H1 (cell line): ENCODE results near the gene FOXA2. TPM values are rescaled to one million over a fixed set of nuclear protein-coding genes. Genes with fewer than 3 reads are reported as not detected.

Source experiments
- CTCF ChIA-PET: fragments of 300-600 bp; sonication (Branson Sonifier 250); formaldehyde crosslinking; loops from one replicate; lab custom pipeline; 2021; ENCODE audit not compliant: partially characterized antibody; lab: Charles Lee
- POLR2A ChIA-PET: fragments of 300-600 bp; sonication (Branson Sonifier 250); formaldehyde crosslinking; loops from one replicate; lab custom pipeline; 2021; ENCODE audit warnings: inconsistent platforms; ENCODE audit not compliant: partially characterized antibody; lab: Charles Lee
- DNase-seq, 2 experiments: peaks; one replicate each; pipeline versions ENCODE4 v3.0.0 to v3.0.0-alpha.2; 2010 to 2022; ENCODE audit warnings: low spot score in 2 of 2, low read depth in 1 of 2, mixed read lengths in 1 of 2
- FAIRE-seq: peaks from 2 replicates; lab custom pipeline; 2011; peaks lifted over from hg19 to GRCh38; lab: Jason Lieb, UNC
- H2AFZ ChIP-seq: 2 replicates; pipeline ENCODE4 v1.8.1; 2012; ENCODE audit warnings: low read length, inconsistent platforms
- H2AK5ac ChIP-seq: 2 replicates; pipeline ENCODE4 v1.6.1; 2013; ENCODE audit warnings: low read depth, low read length
- H2BK120ac ChIP-seq: replicated peaks from 2 replicates; pipeline ENCODE3; 2013; ENCODE audit warnings: low read depth, low read length, inconsistent platforms
- H2BK12ac ChIP-seq: 2 replicates; pipeline ENCODE4 v1.6.1; 2013; ENCODE audit warnings: low read depth, low read length
- H2BK15ac ChIP-seq: 2 replicates; pipeline ENCODE4 v1.6.1; 2013; ENCODE audit warnings: low read length
- H2BK20ac ChIP-seq: 2 replicates; pipeline ENCODE4 v1.6.1; 2013; ENCODE audit warnings: low read length
- H2BK5ac ChIP-seq: 2 replicates; pipeline ENCODE4 v1.6.1; 2013; ENCODE audit warnings: low read depth, low read length
- H3K14ac ChIP-seq: 2 replicates; pipeline ENCODE4 v1.6.1; 2013; ENCODE audit warnings: inconsistent platforms; ENCODE audit not compliant: insufficient read length
- H3K18ac ChIP-seq: 2 replicates; pipeline ENCODE4 v1.6.1; 2013; ENCODE audit warnings: low read length; ENCODE audit errors: extremely low read depth
- H3K23ac ChIP-seq: 2 replicates; pipeline ENCODE4 v1.6.1; 2013; ENCODE audit warnings: inconsistent platforms; ENCODE audit not compliant: insufficient read length
- H3K23me2 ChIP-seq: 2 replicates; pipeline ENCODE4 v1.6.1; 2013; ENCODE audit warnings: low read depth, low read length
- H3K27ac ChIP-seq: 2 replicates; pipeline ENCODE4 v1.6.1; 2011; ENCODE audit warnings: low read depth, low read length, inconsistent platforms
- H3K27me3 ChIP-seq, 4 experiments: replicated peaks in 1 of 4; 1 replicate in 1 of 4; 2 replicates in 3 of 4; pipeline versions ENCODE4 v1.6.1 to v1.8.1; 2011 to 2013; ENCODE audit warnings: low read length in 3 of 4, mild to moderate bottlenecking in 3 of 4, inconsistent platforms in 2 of 4, mixed read lengths in 2 of 4, moderate library complexity in 1 of 4; ENCODE audit not compliant: control insufficient read depth in 3 of 4, insufficient read depth in 3 of 4; ENCODE audit errors: extremely low read depth in 1 of 4
- H3K36me3 ChIP-seq, 4 experiments: 2 replicates each; pipeline versions ENCODE4 v1.6.1 to v1.8.1; 2011 to 2013; ENCODE audit warnings: mild to moderate bottlenecking in 4 of 4, low read length in 3 of 4, moderate library complexity in 2 of 4, control low read depth in 1 of 4, inconsistent platforms in 1 of 4; ENCODE audit not compliant: insufficient read depth in 4 of 4, control insufficient read depth in 2 of 4
- H3K4ac ChIP-seq: replicated peaks from 2 replicates; pipeline ENCODE3; 2013; ENCODE audit warnings: low read length, low read depth, mixed read lengths, inconsistent platforms; ENCODE audit not compliant: insufficient read length
- H3K4me1 ChIP-seq, 4 experiments: replicated peaks in 1 of 4; 1 replicate in 1 of 4; 2 replicates in 3 of 4; pipeline versions ENCODE4 v1.6.1 to v1.8.1; 2011 to 2013; ENCODE audit warnings: low read length in 3 of 4, inconsistent platforms in 2 of 4, mixed read lengths in 1 of 4; ENCODE audit not compliant: insufficient read depth in 4 of 4, control insufficient read depth in 3 of 4
- H3K4me2 ChIP-seq, 2 experiments: 2 replicates each; pipeline versions ENCODE4 v1.6.1 to v1.8.1; 2011 to 2013; ENCODE audit warnings: low read depth in 2 of 2, low read length in 2 of 2, control low read depth in 1 of 2, inconsistent platforms in 1 of 2, mild to moderate bottlenecking in 1 of 2; ENCODE audit not compliant: insufficient read depth in 1 of 2
- H3K4me3 ChIP-seq, 4 experiments: fragments of 200-600, 300-600 bp in 1 of 4; sonication (generic), shearing (Covaris generic), sonication (Bioruptor Twin) in 1 of 4; 2 replicates each; pipeline versions ENCODE4 v1.5.1 to v1.8.1; 2011 to 2016; ENCODE audit warnings: low read length in 4 of 4, low read depth in 3 of 4, control low read depth in 2 of 4, inconsistent platforms in 2 of 4, mild to moderate bottlenecking in 2 of 4, mixed read lengths in 1 of 4, moderate library complexity in 1 of 4; ENCODE audit not compliant: insufficient read depth in 2 of 4; ENCODE audit errors: extremely low read depth in 1 of 4
- H3K56ac ChIP-seq: replicated peaks from 2 replicates; pipeline ENCODE3; 2013; ENCODE audit warnings: low read depth, mild to moderate bottlenecking, mixed read lengths, low read length, inconsistent platforms; ENCODE audit not compliant: insufficient read length
- H3K79me1 ChIP-seq: 2 replicates; pipeline ENCODE4 v1.6.1; 2013; ENCODE audit warnings: low read depth, low read length, control low read depth
- H3K79me2 ChIP-seq, 2 experiments: 2 replicates each; pipeline versions ENCODE4 v1.6.1 to v1.8.1; 2012 to 2013; ENCODE audit warnings: low read length in 2 of 2, mild to moderate bottlenecking in 2 of 2, inconsistent platforms in 1 of 2; ENCODE audit not compliant: insufficient read depth in 2 of 2, control insufficient read depth in 1 of 2
- H3K9ac ChIP-seq, 4 experiments: replicated peaks in 1 of 4; 1 replicate in 1 of 4; 2 replicates in 3 of 4; pipeline versions ENCODE4 v1.6.1 to v1.8.1; 2011 to 2013; ENCODE audit warnings: low read depth in 3 of 4, low read length in 3 of 4, control low read depth in 2 of 4, mild to moderate bottlenecking in 2 of 4, moderate library complexity in 2 of 4, inconsistent platforms in 1 of 4; ENCODE audit errors: extremely low read depth in 1 of 4
- H3K9me3 ChIP-seq, 2 experiments: 2 replicates each; pipeline versions ENCODE4 v1.6.1 to v1.8.1; 2012 to 2013; ENCODE audit warnings: mild to moderate bottlenecking in 2 of 2, moderate library complexity in 2 of 2, control low read depth in 1 of 2, inconsistent platforms in 1 of 2, low read depth in 1 of 2, low read length in 1 of 2, mixed read lengths in 1 of 2; ENCODE audit not compliant: insufficient read depth in 2 of 2
- H4K20me1 ChIP-seq, 2 experiments: replicated peaks in 1 of 2; 2 replicates each; pipeline versions ENCODE3 to v1.8.1; 2011 to 2013; ENCODE audit warnings: inconsistent platforms in 2 of 2, low read length in 2 of 2, mild to moderate bottlenecking in 1 of 2; ENCODE audit not compliant: insufficient read depth in 2 of 2, control insufficient read depth in 1 of 2
- H4K5ac ChIP-seq: 2 replicates; pipeline ENCODE4 v1.6.1; 2013; ENCODE audit warnings: low read length, low read depth, mixed read lengths, inconsistent platforms; ENCODE audit not compliant: insufficient read length
- H4K8ac ChIP-seq: 2 replicates; pipeline ENCODE4 v1.8.0; 2013; ENCODE audit warnings: mild to moderate bottlenecking, moderate library complexity, low read length, inconsistent platforms; ENCODE audit not compliant: insufficient read depth; ENCODE audit errors: extremely low read depth
- H4K91ac ChIP-seq: replicated peaks from 2 replicates; pipeline ENCODE3; 2013; ENCODE audit warnings: low read length, mixed read lengths, inconsistent platforms; ENCODE audit not compliant: insufficient read length
- CBX8 ChIP-seq: fragments of 300-800, 300-1000 bp; sonication (generic); IDR thresholded peaks from 2 replicates; pipeline ENCODE4 v1.7.1; 2016; ENCODE audit warnings: low read depth, low read length, borderline replicate concordance
- KDM4A ChIP-seq: IDR thresholded peaks from one replicate; pipeline ENCODE4 v1.7.1; 2012; ENCODE audit warnings: low read depth, mild to moderate bottlenecking, moderate library complexity, low read length, inconsistent platforms; ENCODE audit not compliant: severe bottlenecking
- SIX5 ChIP-seq: IDR thresholded peaks from 2 replicates; pipeline ENCODE4 v1.6.1; 2011; ENCODE audit warnings: mild to moderate bottlenecking, low read depth, low read length
- TAF7 ChIP-seq: optimal IDR thresholded peaks from 2 replicates; pipeline ENCODE3; 2011; ENCODE audit warnings: low read depth, mild to moderate bottlenecking, inconsistent platforms, low read length, moderate library complexity, borderline replicate concordance
- TBP ChIP-seq: IDR thresholded peaks from 2 replicates; pipeline ENCODE4 v1.6.1; 2011; ENCODE audit warnings: low read depth, low read length, improper control_type of control experiment
- USF2 ChIP-seq: IDR thresholded peaks from 2 replicates; pipeline ENCODE4 v1.6.1; 2011; ENCODE audit warnings: low read length, improper control_type of control experiment
- WGBS, 2 experiments: shearing (Covaris generic) in 1 of 2; methylation state at CpG; one replicate each; pipeline versions ENCODE4 v1.1.6 to v1.1.7; 2013 to 2015; ENCODE audit warnings: low lambda C conversion rate in 2 of 2, mixed read lengths in 2 of 2, inconsistent platforms in 1 of 2, low coverage in 1 of 2, missing lambda C conversion rate in 1 of 2; ENCODE audit not compliant: insufficient replicate concordance in 2 of 2, insufficient coverage in 1 of 2, insufficient read length in 1 of 2; ENCODE audit errors: extremely low coverage in 1 of 2, missing lambda C conversion rate in 1 of 2; 5-methylcytosine and 5-hydroxymethylcytosine counted together
- polyA plus RNA-seq, 7 experiments: library from polyadenylated mRNA; depleted of rRNA in 3 of 7; stranded (reverse) in 5 of 7; unstranded in 2 of 7; fragments of >200 nt in 5 of 7; fragments of 200-250 nt in 2 of 7; gene quantifications; 1 replicate in 5 of 7; 2 replicates in 1 of 7; 4 replicates in 1 of 7; pipeline versions ENCODE4 v1.2.1 to v1.2.3, GENCODE V29; 2011 to 2013; ENCODE audit warnings: missing spikeins in 2 of 7, mixed read lengths in 2 of 7
- total RNA-seq: library from RNA; stranded (reverse); fragmentation: NEBNext Ultra II Directional; extraction: Animal tissue kit (Norgen Biotek cat#: 25700); gene quantifications from 2 replicates; pipeline ENCODE4 v1.2.1, GENCODE V29; 2021
- TF ChIP-seq, protein P1 (sequence below): IDR thresholded peaks from 2 replicates; pipeline ENCODE4 v1.6.1; 2012; ENCODE audit warnings: inconsistent platforms

Gene FOXA2
- total and polyA plus RNA-seq, 2 of the 8 experiments (the other 6 are each of a cell fraction or from before 2014, with no cell fraction given) = not detected

- H3K14ac ChIP-seq = no peak overlapping the region
- 85% methylated on average over 4 of the region's 4 CpGs; no CpG with 5 or more reads in 1 of the 2 experiments for WGBS, 2 experiments
- CTCF ChIA-PET = no interaction called here
Observed at GRCh38 chr20:22536956-22537756, 47.2 kb downstream of the FOXA2 start.

More at GRCh38 chr20:22536956-22537756, 47.2 kb downstream of the FOXA2 start:
- Histone ChIP-seq H3K27me3 (no peaks in the 10 kb centered on the region), H2AK5ac (no peak overlapping the region), H2BK120ac (no peak overlapping the region), H4K8ac (no peak overlapping the region), H3K79me2 (no peaks in the 10 kb centered on the region), H3K36me3 (no peaks in the 10 kb centered on the region), H2BK20ac (no peak overlapping the region), H3K9me3 (no peaks in the 10 kb centered on the region), H4K20me1 (no peaks in the 10 kb centered on the region), H3K4me2 (no peak overlapping the region), H4K5ac (no peak overlapping the region), H3K9ac (no peak overlapping the region), H3K27ac (no peak overlapping the region)
- POLR2A ChIA-PET = no interaction called here
- no peak for DNase-seq
- TF ChIP-seq TBP (no peak), USF2 (no peak), KDM4A (no peak), TAF7 (no peak), SIX5 (no peak), CBX8 (no peak)
- TF ChIP-seq, protein P1, sequence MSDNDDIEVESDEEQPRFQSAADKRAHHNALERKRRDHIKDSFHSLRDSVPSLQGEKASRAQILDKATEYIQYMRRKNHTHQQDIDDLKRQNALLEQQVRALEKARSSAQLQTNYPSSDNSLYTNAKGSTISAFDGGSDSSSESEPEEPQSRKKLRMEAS = no peak
- TF ChIP-seq, all 59 proteins: peak for 0
- no peaks in the 10 kb centered on the region for H3K79me1 ChIP-seq
- no peak overlapping the region for H2BK12ac ChIP-seq
- no peak overlapping the region for H3K4ac ChIP-seq
- no peak overlapping the region for H3K56ac ChIP-seq
- no peak overlapping the region for H2BK15ac ChIP-seq
- no peak overlapping the region for H2AFZ ChIP-seq
- H2BK5ac ChIP-seq = no peak overlapping the region
- H3K4me1 ChIP-seq = peaks cover 0 to 4% (median 0%) of the 10 kb centered on the region in 4 experiments; a peak in 1 of 7 replicates
- H3K23me2 ChIP-seq = no peaks in the 10 kb centered on the region
- H3K18ac ChIP-seq = no peak overlapping the region
- H3K4me3 ChIP-seq = no peak overlapping the region
- H3K23ac ChIP-seq = no peak overlapping the region
- FAIRE-seq = no peak
- no peak overlapping the region for H4K91ac ChIP-seq
